Measurements from ENCODE around the gene ANO8. TPM values are rescaled to one million over a fixed set of nuclear protein-coding genes. Genes with fewer than 3 reads are reported as not detected.

Gene ANO8
- total and polyA plus RNA-seq, 2 donors (not counting 1 experiment from before 2014, with no cell fraction given) = 3.0 to 5.2 TPM

- Mint-ChIP-seq H3K4me1 (peaks cover 24% of the 10 kb centered on the region), H3K27me3 (peaks cover 3% of the 10 kb centered on the region), H3K4me3 (no peak overlapping the region), H3K9me3 (ENCODE audit: insufficient read depth) (no peaks in the 10 kb centered on the region), H3K27ac (no peak overlapping the region)
- Histone ChIP-seq H3K4me3 (ENCODE audit: control extremely low read depth in 1 of 5, extremely low read depth in 1 of 5, insufficient read depth in 1 of 5, low read depth in 2 of 5, low read length in 4 of 5) (no peak overlapping the region), H2AFZ (ENCODE audit: insufficient read depth, low read depth, low read length, poor library complexity, severe bottlenecking) (no peak overlapping the region), H3K4me2 (replicated peaks; ENCODE audit: low read depth, low read length, poor library complexity, severe bottlenecking) (no peak overlapping the region), H3K4me1 (ENCODE audit: control insufficient read depth in 2 of 2, insufficient read depth in 2 of 2, low read length in 2 of 2) (peaks cover 12 to 18% of the 10 kb centered on the region in 2 donors), H3K27me3 (replicated peaks in 1 of 4; ENCODE audit: control extremely low read depth in 1 of 4, control insufficient read depth in 3 of 4, insufficient read depth in 4 of 4, low read length in 3 of 4) (peaks cover 0 to 6% (median 0%) of the 10 kb centered on the region in 4 experiments), H3K9me3 (ENCODE audit: control extremely low read depth in 1 of 3, control insufficient read depth in 2 of 3, insufficient read depth in 1 of 3, low read length in 2 of 3) (no peaks in the 10 kb centered on the region), H3K36me3 (replicated peaks in 1 of 2; ENCODE audit: control extremely low read depth in 1 of 2, control insufficient read depth in 1 of 2, extremely low read depth in 1 of 2, insufficient read depth in 2 of 2, low read length in 1 of 2) (no peaks in the 10 kb centered on the region), H4K20me1 (ENCODE audit: control insufficient read depth, insufficient read depth, low read length, poor library complexity, severe bottlenecking) (no peaks in the 10 kb centered on the region), H3K79me2 (ENCODE audit: control insufficient read depth, insufficient read depth, low read length) (peaks cover 9% of the 10 kb centered on the region), H3K27ac (ENCODE audit: low read length in 2 of 2) (no peak overlapping the region), H3K9ac (ENCODE audit: low read length) (no peak overlapping the region)
- TF ChIP-seq CTCF (IDR thresholded peaks at IDR 0.05) = no peak
- no peak for TF ChIP-seq EZH2 (IDR thresholded peaks at IDR 0.05; ENCODE audit: borderline replicate concordance, insufficient read depth, low read depth, low read length, poor library complexity, severe bottlenecking)
- intact Hi-C loops (cut with micrococcal nuclease) = no loop called here
- no peak for ATAC-seq (ENCODE audit: low read depth)
- no peak for DNase-seq
- ChIA-PET CTCF (interaction anchor here (8.2 kb wide), 1 partner anchor 45 kb away, joined by 109 read pairs; no protein-coding TSS in a partner anchor), POLR2A (no interaction called here)
- 97% methylated on average over 3 of the region's 7 CpGs for WGBS (ENCODE audit: insufficient coverage)
Measured at GRCh38 chr19:17341845-17342244, 7.2 kb upstream of the ANO8 start.

- POLR2A ChIA-PET = no interaction called here
- TF ChIP-seq EZH2 (IDR thresholded peaks at IDR 0.05; ENCODE audit: borderline replicate concordance, insufficient read depth, low read depth, low read length, poor library complexity, severe bottlenecking) (no peak), CTCF (IDR thresholded peaks at IDR 0.05) (no peak)
- CTCF ChIA-PET = interaction anchor here (0.5 kb wide), 1 partner anchor 33 kb away, joined by 3 read pairs; no protein-coding TSS in a partner anchor
Measured at GRCh38 chr19:17341386-17341785, 6.7 kb upstream of the ANO8 start.

More at GRCh38 chr19:17341386-17341785, 6.7 kb upstream of the ANO8 start:
- H3K9ac ChIP-seq (ENCODE audit: low read length) = no peak overlapping the region
- DNase-seq (no peak), ATAC-seq (ENCODE audit: low read depth) (no peak)
- no peak overlapping the region for H2AFZ ChIP-seq (ENCODE audit: insufficient read depth, low read depth, low read length, poor library complexity, severe bottlenecking)
- no peaks in the 10 kb centered on the region for H3K36me3 ChIP-seq (replicated peaks in 1 of 2; ENCODE audit: control extremely low read depth in 1 of 2, control insufficient read depth in 1 of 2, extremely low read depth in 1 of 2, insufficient read depth in 2 of 2, low read length in 1 of 2)
- H3K79me2 ChIP-seq (ENCODE audit: control insufficient read depth, insufficient read depth, low read length) = peaks cover 9% of the 10 kb centered on the region
- no peak overlapping the region for H3K27ac Mint-ChIP-seq
- no peak overlapping the region for H3K27ac ChIP-seq (ENCODE audit: low read length in 2 of 2)
- no peaks in the 10 kb centered on the region for H4K20me1 ChIP-seq (ENCODE audit: control insufficient read depth, insufficient read depth, low read length, poor library complexity, severe bottlenecking)
- peaks cover 2% of the 10 kb centered on the region for H3K27me3 Mint-ChIP-seq
- no peaks in the 10 kb centered on the region for H3K9me3 ChIP-seq (ENCODE audit: control extremely low read depth in 1 of 3, control insufficient read depth in 2 of 3, insufficient read depth in 1 of 3, low read length in 2 of 3)
- 97% methylated on average over 15 of the region's 15 CpGs for WGBS (ENCODE audit: insufficient coverage)
- H3K9me3 Mint-ChIP-seq (ENCODE audit: insufficient read depth) = no peaks in the 10 kb centered on the region
- peaks cover 11 to 21% of the 10 kb centered on the region in 2 donors for H3K4me1 ChIP-seq (ENCODE audit: control insufficient read depth in 2 of 2, insufficient read depth in 2 of 2, low read length in 2 of 2)
- no peak overlapping the region for H3K4me3 Mint-ChIP-seq
- H3K27me3 ChIP-seq (replicated peaks in 1 of 4; ENCODE audit: control extremely low read depth in 1 of 4, control insufficient read depth in 3 of 4, insufficient read depth in 4 of 4, low read length in 3 of 4) = peaks cover 0 to 3% (median 0%) of the 10 kb centered on the region in 4 experiments
- H3K4me1 Mint-ChIP-seq = peaks cover 27% of the 10 kb centered on the region
- no peak overlapping the region for H3K4me3 ChIP-seq (ENCODE audit: control extremely low read depth in 1 of 5, extremely low read depth in 1 of 5, insufficient read depth in 1 of 5, low read depth in 2 of 5, low read length in 4 of 5)
- intact Hi-C loops (cut with micrococcal nuclease) = no loop called here
- H3K4me2 ChIP-seq (replicated peaks; ENCODE audit: low read depth, low read length, poor library complexity, severe bottlenecking) = no peak overlapping the region

Measured in B cell (primary cell).